ENCODE measurements around the gene CLPSL2.
"Not testable (repeated sequence)": the region's sequence is repeated elsewhere in the genome, so short reads cannot be mapped to it uniquely, and the experiment has no call there.

Gene CLPSL2

GRCh38 chr6:35776364-35777215 lies at the start of gene CLPSL2:
Gene CLPSL2, plus strand, starts transcription at chr6:35776598. Its CDS starts 21 bp downstream, at chr6:35776619.
- DNase-seq (ENCODE audit: low spot score): no peak

- DNase-seq (ENCODE audit: low spot score): peak; percentile 38
Observed at GRCh38 chr6:35727231-35727934, 49.0 kb upstream of the CLPSL2 start.

- DNase-seq (ENCODE audit: low spot score): peak; percentile 90
Observed at GRCh38 chr6:35727935-35728682, 48.3 kb upstream of the CLPSL2 start.

- no peak for DNase-seq (ENCODE audit: low spot score)
Observed at GRCh38 chr6:35728683-35729678, 47.4 kb upstream of the CLPSL2 start.

GRCh38 chr6:35729722-35730121 lies 46.7 kb upstream of the CLPSL2 start:
- no peak for DNase-seq (ENCODE audit: low spot score)

GRCh38 chr6:35730745-35731413 lies 45.5 kb upstream of the CLPSL2 start:
- no peak for DNase-seq (ENCODE audit: low spot score)

- DNase-seq (ENCODE audit: low spot score): peak; percentile 79
Observed at GRCh38 chr6:35731414-35731735, 45.0 kb upstream of the CLPSL2 start.

- DNase-seq (ENCODE audit: low spot score): peak; percentile 80
Observed at GRCh38 chr6:35731736-35732532, 44.5 kb upstream of the CLPSL2 start.

- no peak for DNase-seq (ENCODE audit: low spot score)
Observed at GRCh38 chr6:35733633-35734032, 42.8 kb upstream of the CLPSL2 start.

- DNase-seq (ENCODE audit: low spot score): not testable (repeated sequence)
Observed at GRCh38 chr6:35734319-35734718, 42.1 kb upstream of the CLPSL2 start.

- no peak for DNase-seq (ENCODE audit: low spot score)
Observed at GRCh38 chr6:35735452-35735851, 40.9 kb upstream of the CLPSL2 start.

- peak; percentile 67 for DNase-seq (ENCODE audit: low spot score)
Observed at GRCh38 chr6:35736253-35736894, 40.0 kb upstream of the CLPSL2 start.

GRCh38 chr6:35736982-35737412 lies 39.4 kb upstream of the CLPSL2 start, which contains the start of gene ARMC12:
Gene ARMC12, plus strand, starts transcription at chr6:35737032. Its CDS starts 77 bp downstream, at chr6:35737109.
- DNase-seq (ENCODE audit: low spot score): no peak

- peak; percentile 87 for DNase-seq (ENCODE audit: low spot score)
Observed at GRCh38 chr6:35737413-35738211, 38.8 kb upstream of the CLPSL2 start.

GRCh38 chr6:35739645-35740524 lies 36.5 kb upstream of the CLPSL2 start:
- DNase-seq (ENCODE audit: low spot score): no peak

GRCh38 chr6:35742842-35743241 lies 33.6 kb upstream of the CLPSL2 start:
- DNase-seq (ENCODE audit: low spot score): no peak

- no peak for DNase-seq (ENCODE audit: low spot score)
Observed at GRCh38 chr6:35745509-35745908, 30.9 kb upstream of the CLPSL2 start.

All from AG08395 (cell line).